GM18520 (cell line): ENCODE data around the gene ETV4.
"Not testable (repeated sequence)": the region's sequence is repeated elsewhere in the genome, so short reads cannot be mapped to it uniquely, and the experiment has no call there.

ENCODE experiments used
- ATAC-seq: cut with Tn5 transposase; IDR thresholded peaks from one replicate; pipeline ENCODE4 v1.9.1; 2021; ENCODE audit not compliant: unreplicated experiment

The ETV4 gene

GRCh38 chr17:43517615-43518386 lies 28.3 kb downstream of the ETV4 start:
- ATAC-seq, result no peak

GRCh38 chr17:43517161-43517560 lies 29.0 kb downstream of the ETV4 start:
- no peak for ATAC-seq

- no peak for ATAC-seq
These were observed 30.5 kb downstream of the ETV4 start for GRCh38 chr17:43515656-43516055.

- ATAC-seq, result not testable (repeated sequence)
These were observed 34.9 kb downstream of the ETV4 start for GRCh38 chr17:43511199-43511598.

DNA sequence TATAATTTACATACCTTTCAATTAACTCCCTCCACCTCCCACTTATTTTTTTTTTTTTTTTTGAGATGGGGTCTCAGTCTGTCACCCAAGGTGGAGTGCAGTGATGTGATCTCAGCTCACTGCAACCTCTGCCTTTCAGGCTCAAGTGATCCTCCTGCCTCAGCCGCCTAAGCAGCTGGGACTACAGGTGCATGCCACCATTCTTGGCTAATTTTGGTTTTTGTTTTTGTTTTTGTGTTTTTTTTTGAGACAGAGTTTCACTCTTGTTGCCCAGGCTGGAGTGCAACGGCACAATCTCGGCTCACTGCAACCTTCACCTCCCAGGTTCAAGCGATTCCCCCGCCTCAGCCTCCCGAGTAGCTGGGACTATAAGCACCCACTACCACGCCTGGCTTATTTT lies 36.7 kb downstream of the ETV4 start:
- not testable (repeated sequence) for ATAC-seq

DNA sequence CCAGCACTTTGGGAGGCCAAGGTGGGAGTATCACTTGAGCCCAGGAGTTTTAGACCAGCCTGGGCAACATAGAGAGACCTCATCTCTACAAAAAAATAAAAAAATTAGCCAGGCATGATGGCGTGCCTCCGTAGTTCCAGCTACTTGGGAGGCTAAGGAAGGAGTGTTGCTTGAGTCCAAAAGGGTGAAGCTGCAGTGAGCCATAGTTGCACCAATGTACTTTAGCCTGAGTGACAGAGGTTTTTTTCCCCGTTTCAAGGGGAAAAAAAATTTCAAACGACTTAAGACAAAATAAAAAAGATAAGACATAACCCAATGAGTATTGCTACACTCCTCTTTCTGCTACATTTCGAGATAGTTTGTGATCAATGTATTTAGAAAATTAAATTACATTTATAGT lies 55.5 kb downstream of the ETV4 start:
- no peak for ATAC-seq

DNA sequence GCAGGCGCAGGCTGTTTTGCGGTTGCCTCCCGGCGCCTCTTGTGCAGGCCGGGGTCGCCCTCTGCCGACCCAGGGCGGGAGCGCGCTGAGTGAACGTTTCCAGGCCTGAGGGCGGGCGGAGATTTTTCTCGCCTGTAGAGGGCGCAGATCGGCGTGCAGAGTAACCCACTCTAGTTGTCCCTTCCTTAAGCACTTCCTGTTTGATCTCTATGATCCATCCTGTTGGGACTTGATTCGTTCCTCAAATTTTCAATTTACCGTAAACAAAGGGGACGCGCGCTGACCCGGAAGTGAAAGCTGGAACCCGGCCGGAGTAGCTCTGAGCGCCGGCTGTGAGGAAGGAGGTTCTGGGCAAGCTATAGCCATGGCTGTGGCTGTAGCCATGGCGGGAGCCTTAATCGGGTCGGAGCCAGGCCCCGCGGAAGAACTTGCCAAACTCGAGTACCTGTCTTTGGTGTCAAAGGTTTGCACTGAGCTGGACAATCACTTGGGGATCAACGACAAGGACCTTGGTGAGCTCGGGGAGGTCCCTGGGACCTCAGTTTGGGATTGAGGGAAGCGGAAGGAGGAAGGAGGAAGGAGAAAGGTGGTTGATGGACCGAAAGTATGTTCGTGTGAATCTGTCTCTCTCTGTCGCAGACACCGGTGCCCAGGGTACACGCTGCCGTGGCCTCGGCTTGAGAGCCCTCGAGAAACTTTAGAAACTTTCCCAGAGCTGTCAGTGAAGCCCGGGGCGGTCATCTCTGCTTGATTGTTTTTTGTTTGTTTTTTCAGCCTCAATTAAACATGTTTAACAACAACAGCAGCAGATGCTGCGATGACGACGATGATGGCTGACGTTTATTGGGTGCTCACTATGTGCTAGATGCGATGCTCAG lies 62.2 kb downstream of the ETV4 start, which contains the start of gene DHX8:
Gene DHX8 (plus strand): TSS at position 302 of the 878 bp plus-strand sequence. CDS start 63 bp downstream, at position 365.
- peak; percentile 97 for ATAC-seq

- no peak for ATAC-seq
These were observed 63.8 kb downstream of the ETV4 start for GRCh38 chr17:43482103-43483012.

DNA sequence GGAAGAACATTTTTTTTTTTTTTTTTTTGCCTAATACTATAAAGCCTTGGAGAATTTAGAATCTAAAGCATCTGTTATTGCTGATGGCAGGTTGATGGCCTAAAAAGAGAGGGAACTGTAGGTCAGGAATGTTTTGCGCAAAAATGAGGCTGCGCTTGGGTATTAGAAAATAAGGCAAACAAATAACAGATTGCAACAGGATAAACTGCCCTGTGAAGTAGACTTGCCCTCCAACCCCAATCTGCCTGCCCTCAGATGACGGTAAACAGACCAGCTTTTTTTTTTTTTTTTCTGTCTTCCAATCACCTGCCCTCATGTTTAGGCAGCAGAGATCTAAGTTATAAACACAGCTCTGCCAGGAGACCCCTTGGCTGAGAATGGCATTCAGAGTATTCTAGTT lies 66.2 kb downstream of the ETV4 start:
- no peak for ATAC-seq
